CMK (cell line): ENCODE measurements around the gene CALM3.

Source experiments
- DNase-seq: peaks from one replicate; pipeline ENCODE4 v3.0.0-alpha.2; 2010; ENCODE audit warnings: low read depth

Gene CALM3

GRCh38 chr19:46600384-46601317 is 479 bp upstream of the CALM3 start:
- peak; percentile 99 for DNase-seq

DNA sequence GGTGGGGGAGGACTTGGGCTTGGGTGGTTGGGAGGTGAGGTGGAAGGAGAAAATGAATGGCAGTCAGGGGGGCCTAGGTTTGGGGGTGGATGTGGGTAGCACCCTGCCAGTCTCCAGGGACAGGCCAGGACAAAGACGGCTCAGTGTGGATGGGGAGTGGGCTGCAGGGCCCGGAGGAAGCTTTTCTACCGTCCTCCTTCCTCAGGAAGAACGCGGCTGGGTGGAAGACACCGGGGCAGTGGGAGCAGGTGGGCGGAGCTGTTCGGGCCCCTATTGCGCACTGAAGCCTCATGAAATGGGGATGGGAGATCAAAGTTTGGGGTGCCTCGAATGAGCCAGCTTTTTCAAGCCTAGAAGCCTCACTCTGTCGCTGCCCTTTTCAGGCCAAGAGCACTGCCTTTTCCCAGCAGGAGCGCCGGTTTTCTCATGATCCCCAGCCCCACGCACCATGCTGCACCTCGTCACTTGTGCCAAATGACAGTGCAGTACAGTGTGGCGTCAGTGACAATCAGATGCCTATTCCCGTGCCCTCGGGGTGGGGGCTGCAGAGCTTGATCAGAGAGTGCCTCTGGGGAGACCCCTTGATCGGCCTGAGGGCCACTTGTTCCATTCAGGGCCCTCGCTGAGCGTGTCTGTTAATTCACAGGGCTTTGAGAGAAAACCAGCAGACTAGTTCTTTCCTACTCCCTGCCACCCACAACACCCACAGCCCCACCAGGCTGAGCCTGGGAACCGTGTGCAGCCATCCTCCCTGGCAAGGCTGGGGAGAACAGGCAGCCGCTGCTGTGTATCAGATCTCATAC is 1.5 kb downstream of the CALM3 start:
- DNase-seq: no peak

DNA sequence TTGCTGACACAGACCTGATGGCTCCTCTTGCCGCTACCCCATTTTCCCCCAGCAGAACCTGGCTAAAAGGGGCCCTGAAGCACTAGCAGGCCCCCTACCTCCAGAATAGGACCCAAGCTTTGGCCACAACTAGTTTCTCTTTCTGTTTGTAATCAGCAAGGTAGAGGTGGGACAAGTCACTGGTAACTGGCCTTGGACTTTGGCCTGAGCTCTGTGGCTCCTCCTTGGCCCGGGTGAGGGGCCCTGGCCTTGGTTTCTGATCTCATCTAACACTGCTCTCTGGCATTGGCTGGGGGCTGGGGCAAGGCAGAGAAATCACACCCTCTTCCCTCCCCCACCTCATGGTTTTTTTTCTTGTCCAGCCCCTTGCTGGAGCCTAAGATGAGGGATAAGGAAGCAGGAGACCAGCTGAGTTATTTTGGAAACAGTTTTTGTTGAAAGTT is 2.1 kb downstream of the CALM3 start:
- no peak for DNase-seq

- DNase-seq: no peak
Measured at GRCh38 chr19:46603752-46604231, 2.7 kb downstream of the CALM3 start.

- no peak for DNase-seq
Measured at GRCh38 chr19:46604781-46605355, 3.7 kb downstream of the CALM3 start.

GRCh38 chr19:46605356-46605821 is 4.3 kb downstream of the CALM3 start:
- DNase-seq: no peak

GRCh38 chr19:46606019-46606418 is 4.9 kb downstream of the CALM3 start:
- no peak for DNase-seq

DNA sequence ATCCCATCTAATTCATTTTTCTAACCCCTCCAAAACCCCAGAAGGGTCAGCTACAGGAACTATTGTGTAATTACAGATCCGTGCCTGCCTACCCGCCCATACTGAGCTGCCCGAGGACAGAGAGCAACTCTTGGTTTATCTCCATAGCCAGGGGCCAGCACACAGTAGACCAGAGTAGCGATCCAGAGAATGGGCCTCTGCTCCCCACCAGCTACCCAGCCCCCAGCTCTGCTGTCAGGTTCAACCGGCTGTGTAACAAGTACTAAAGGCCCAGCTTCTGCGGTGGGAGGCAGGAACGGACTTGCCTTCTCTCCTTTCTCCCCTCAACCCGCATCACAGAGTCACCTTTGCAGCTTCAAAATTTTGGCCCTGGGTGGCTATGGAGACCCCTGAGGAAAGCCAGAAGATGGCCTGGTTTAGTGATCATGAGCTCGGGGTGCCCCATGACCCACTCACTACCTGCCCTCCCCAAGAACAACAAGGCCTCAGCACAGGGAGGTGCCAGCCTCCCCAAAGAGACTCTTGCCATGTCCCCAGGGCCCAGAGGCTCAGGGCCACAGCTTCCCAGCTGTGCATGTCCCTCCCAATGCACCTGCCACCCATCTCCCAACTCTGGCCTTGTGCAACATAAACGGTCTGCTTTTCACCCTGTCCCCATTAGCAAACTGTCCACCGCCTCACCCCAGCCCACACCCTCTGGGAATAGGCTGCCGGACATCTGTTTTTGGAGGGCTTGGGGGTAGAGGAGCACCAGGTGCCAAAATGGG is 5.7 kb downstream of the CALM3 start:
- no peak for DNase-seq

DNA sequence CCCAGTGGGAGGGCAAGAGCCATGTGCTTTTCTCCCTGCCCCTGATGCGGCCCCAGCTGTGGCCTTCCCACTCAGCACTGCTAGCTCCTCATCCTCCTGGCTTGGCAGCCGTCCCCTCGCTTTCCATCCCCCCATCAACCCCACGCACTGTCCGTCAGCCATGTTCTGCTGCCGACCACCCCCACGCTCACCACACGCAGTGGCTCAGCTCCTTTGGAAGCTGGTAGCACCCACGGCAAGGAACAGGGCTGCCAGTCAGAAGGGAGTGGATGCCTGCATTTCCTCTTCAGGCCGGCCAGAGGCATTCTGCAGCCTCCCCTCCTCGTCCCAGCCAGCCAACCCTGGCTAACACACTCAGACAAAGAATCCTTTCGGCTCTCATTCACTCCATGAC is 6.3 kb downstream of the CALM3 start:
- DNase-seq: no peak

DNA sequence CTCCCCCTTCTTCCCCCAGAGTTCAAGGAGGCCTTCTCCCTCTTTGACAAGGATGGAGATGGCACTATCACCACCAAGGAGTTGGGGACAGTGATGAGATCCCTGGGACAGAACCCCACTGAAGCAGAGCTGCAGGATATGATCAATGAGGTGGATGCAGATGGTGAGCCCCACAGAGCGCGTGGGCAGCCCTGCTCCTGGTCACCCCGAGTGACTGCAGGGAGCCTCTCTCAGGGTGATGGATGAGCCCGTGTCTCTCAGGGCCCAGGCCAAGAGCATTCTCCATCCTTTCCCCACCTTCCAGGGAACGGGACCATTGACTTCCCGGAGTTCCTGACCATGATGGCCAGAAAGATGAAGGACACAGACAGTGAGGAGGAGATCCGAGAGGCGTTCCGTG is 7.0 kb downstream of the CALM3 start:
- no peak for DNase-seq

DNA sequence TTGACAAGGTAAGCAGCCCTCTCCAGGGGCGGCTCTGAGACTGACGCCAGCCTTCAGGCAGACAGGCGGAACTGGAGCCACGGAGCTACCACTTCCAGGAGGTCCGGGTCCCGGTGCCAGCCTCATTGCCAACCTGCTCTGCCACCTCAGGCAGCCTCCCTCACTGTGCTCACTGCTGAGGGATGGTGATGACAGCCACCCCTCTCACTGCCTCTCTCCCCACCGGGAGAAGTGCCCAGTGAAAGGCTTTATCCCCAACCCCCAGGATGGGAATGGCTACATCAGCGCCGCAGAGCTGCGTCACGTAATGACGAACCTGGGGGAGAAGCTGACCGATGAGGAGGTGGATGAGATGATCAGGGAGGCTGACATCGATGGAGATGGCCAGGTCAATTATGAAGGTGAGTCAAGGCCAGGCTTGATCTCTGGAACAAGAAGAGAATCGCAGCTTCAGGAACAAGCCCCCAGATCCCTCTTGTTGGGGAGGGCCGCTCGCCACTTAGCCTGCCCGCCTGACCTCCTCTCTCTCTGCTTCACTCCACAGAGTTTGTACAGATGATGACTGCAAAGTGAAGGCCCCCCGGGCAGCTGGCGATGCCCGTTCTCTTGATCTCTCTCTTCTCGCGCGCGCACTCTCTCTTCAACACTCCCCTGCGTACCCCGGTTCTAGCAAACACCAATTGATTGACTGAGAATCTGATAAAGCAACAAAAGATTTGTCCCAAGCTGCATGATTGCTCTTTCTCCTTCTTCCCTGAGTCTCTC is 7.6 kb downstream of the CALM3 start:
- no peak for DNase-seq

- DNase-seq: no peak
Measured at GRCh38 chr19:46609511-46610412, 8.6 kb downstream of the CALM3 start.

- no peak for DNase-seq
Measured at GRCh38 chr19:46610413-46610775, 9.3 kb downstream of the CALM3 start.

GRCh38 chr19:46610851-46611770 is 10.0 kb downstream of the CALM3 start:
- no peak for DNase-seq

DNA sequence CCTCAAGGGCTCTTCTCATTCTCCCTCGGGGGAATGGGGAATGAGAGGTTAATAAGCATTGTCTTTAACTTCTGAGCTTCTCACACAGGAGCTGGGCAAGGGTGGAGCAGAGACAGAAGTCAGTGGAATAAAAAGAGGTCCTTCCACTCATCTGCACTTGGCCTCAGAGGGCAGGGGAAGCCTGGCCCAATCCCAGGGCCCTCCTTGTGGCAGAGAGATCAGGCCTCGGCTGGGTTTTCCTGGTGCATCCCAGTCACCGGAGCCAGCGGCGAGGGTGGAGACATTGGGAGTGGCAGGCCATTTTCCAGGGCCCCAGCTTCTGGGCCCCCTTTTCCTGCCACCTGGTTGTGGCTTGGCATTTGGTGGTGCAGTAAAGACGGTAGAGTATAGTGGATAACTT is 10.6 kb downstream of the CALM3 start:
- DNase-seq: no peak

- DNase-seq: no peak
Measured at GRCh38 chr19:46613525-46613924, 12.4 kb downstream of the CALM3 start.

DNA sequence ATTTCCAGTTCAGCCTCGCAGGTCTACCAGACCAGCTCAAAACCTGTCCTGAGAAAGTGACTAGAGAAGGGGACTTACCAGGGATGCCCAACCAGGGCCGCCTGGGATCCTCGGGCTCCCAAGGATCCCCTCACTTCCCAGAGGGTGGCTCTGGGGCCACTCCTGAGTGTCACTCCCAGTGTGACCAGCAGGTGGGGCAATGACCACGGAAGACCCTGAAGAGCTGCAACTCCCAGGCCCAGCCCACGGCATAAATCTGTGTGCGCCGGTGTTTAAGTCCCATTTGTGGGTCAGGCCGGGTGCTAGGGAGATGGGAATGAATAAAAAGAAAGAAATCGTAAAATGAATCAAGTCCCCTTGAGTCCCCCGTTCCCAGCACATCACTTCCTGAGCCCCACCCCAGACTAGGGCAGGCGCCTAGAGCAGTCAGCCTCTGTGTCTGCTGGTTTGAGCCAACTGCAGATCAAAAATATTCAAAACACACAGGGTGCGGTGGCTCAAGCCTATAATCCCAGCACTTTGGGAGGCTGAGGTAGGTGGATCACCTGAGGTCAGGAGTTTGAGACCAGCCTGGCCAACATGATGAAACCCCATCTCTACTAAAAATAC is 13.1 kb downstream of the CALM3 start:
- DNase-seq: no peak

- no peak for DNase-seq
Measured at GRCh38 chr19:46615966-46616365, 14.8 kb downstream of the CALM3 start.
